ENCODE results near the gene TBC1D32. TPM values are rescaled to one million over a fixed set of nuclear protein-coding genes. Genes with fewer than 3 reads are reported as not detected.
"Not testable (repeated sequence)": the region's sequence is repeated elsewhere in the genome, so short reads cannot be mapped to it uniquely, and the experiment has no call there.

The TBC1D32 gene
- total RNA-seq, 1 experiment from 2014 or later, result 12.0 TPM

GRCh38 chr6:121382467-121383121 is 48.3 kb upstream of the TBC1D32 start:
- no peaks in the 10 kb centered on the region for H3F3A ChIP-seq (ENCODE audit: insufficient read depth, low read depth)
- H2AFZ ChIP-seq, result peak overlapping the region; percentile 62; the same call in 1 of the 2 replicates
- H4K20me1 ChIP-seq (ENCODE audit: insufficient read depth), result no peaks in the 10 kb centered on the region
- no peaks in the 10 kb centered on the region; the same call in 1 of the 2 replicates for H3K9me2 ChIP-seq (ENCODE audit: insufficient read depth)
- no TSS peak for BruUV-seq (replicated peaks)
- no peak overlapping the region for H3K4me3 ChIP-seq
- no peaks in the 10 kb centered on the region for H3K36me3 ChIP-seq (ENCODE audit: low read depth)
- no peaks in the 10 kb centered on the region for H3K79me2 ChIP-seq (ENCODE audit: low read depth)
- DNase-seq, result no peak
- no peak for TF ChIP-seq EZH2 (IDR thresholded peaks at IDR 0.05; ENCODE audit: low read depth)
- TF ChIP-seq, protein P1, sequence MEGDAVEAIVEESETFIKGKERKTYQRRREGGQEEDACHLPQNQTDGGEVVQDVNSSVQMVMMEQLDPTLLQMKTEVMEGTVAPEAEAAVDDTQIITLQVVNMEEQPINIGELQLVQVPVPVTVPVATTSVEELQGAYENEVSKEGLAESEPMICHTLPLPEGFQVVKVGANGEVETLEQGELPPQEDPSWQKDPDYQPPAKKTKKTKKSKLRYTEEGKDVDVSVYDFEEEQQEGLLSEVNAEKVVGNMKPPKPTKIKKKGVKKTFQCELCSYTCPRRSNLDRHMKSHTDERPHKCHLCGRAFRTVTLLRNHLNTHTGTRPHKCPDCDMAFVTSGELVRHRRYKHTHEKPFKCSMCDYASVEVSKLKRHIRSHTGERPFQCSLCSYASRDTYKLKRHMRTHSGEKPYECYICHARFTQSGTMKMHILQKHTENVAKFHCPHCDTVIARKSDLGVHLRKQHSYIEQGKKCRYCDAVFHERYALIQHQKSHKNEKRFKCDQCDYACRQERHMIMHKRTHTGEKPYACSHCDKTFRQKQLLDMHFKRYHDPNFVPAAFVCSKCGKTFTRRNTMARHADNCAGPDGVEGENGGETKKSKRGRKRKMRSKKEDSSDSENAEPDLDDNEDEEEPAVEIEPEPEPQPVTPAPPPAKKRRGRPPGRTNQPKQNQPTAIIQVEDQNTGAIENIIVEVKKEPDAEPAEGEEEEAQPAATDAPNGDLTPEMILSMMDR (conservative IDR thresholded peaks at IDR 0.05), result no peak
- H3K4me2 ChIP-seq, result no peak overlapping the region
- intact Hi-C loops (cut with micrococcal nuclease; ENCODE audit: unreplicated experiment), result no loop called here
- H3K27ac ChIP-seq, result no peak overlapping the region
- H3K9me3 ChIP-seq (ENCODE audit: insufficient read depth, low read depth), result no peaks in the 10 kb centered on the region
- H3K4me1 ChIP-seq (replicated peaks; ENCODE audit: insufficient read depth), result 0 out of 2 replicates have a peak, but pooled peaks cover 6% of the 10 kb centered on the region
- H3K27me3 ChIP-seq (ENCODE audit: insufficient read depth, low read depth), result no peaks in the 10 kb centered on the region
- ChIA-PET POLR2A (ENCODE audit: unreplicated experiment) (no interaction called here), CTCF (no interaction called here)

DNA sequence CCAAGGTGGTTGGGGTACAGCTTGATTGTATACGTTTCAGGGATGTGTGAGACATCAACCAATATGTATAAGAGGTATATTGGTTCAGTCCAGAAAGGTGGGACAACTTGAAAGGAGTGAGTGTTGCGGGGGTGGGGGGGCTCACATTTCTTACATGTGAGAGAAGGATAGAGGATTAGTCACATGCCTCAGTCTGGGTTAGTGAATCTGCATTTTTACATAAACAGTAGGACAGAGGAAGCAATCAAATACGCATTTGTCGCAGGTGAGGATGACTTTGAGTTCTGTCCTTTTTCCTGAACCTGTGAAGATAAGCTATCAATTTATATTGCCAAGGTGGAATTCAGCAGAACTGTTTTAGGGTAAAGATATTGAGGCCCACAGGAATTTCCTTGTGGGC is 42.1 kb upstream of the TBC1D32 start:
- Histone ChIP-seq H3K36me3 (ENCODE audit: low read depth) (no peaks in the 10 kb centered on the region), H3K27ac (no peak overlapping the region), H3K4me1 (replicated peaks; ENCODE audit: insufficient read depth) (no peaks in the 10 kb centered on the region), H3K9me2 (ENCODE audit: insufficient read depth) (no peaks in the 10 kb centered on the region), H3F3A (ENCODE audit: insufficient read depth, low read depth) (no peaks in the 10 kb centered on the region), H3K4me3 (no peak overlapping the region), H2AFZ (no peak overlapping the region; the same call in 1 of the 2 replicates), H3K4me2 (no peak overlapping the region), H3K79me2 (ENCODE audit: low read depth) (no peaks in the 10 kb centered on the region), H4K20me1 (ENCODE audit: insufficient read depth) (no peaks in the 10 kb centered on the region), H3K9me3 (ENCODE audit: insufficient read depth, low read depth) (peaks cover 7% of the 10 kb centered on the region; the same call in 1 of the 2 replicates), H3K27me3 (ENCODE audit: insufficient read depth, low read depth) (no peaks in the 10 kb centered on the region)
- intact Hi-C loops (cut with micrococcal nuclease; ENCODE audit: unreplicated experiment), result no loop called here
- ChIA-PET POLR2A (ENCODE audit: unreplicated experiment) (no interaction called here), CTCF (interaction anchor here (0.6 kb wide), 1 partner anchor 388 kb away, joined by 7 read pairs; no protein-coding TSS in a partner anchor)
- no peak for DNase-seq
- TF ChIP-seq, protein P1 (conservative IDR thresholded peaks at IDR 0.05), result no peak
- no peak for TF ChIP-seq EZH2 (IDR thresholded peaks at IDR 0.05; ENCODE audit: low read depth)
- BruUV-seq (replicated peaks), result no TSS peak

DNA sequence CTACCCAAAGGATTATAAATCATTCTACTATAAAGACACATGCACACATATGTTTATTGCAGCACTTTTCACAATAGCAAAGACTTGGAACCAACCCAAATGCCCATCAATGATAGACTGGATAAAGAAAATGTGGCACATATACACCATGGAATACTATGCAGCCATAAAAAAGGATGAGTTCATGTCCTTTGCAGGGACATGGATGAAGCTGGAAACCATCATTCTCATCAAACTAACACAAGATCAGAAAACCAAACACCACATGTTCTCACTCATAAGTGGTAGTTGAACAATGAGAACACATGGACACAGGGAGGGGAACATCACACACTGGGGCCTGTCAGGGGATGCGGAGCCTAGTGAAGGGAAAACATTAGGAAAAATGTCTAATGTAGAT is 39.9 kb upstream of the TBC1D32 start:
- POLR2A ChIA-PET (ENCODE audit: unreplicated experiment); H4K20me1 ChIP-seq (ENCODE audit: insufficient read depth); H3K4me2 ChIP-seq; CTCF ChIA-PET; H3K4me3 ChIP-seq; H3K9me3 ChIP-seq (ENCODE audit: insufficient read depth, low read depth); H3K9me2 ChIP-seq (ENCODE audit: insufficient read depth); H3K36me3 ChIP-seq (ENCODE audit: low read depth); H3K27me3 ChIP-seq (ENCODE audit: insufficient read depth, low read depth); H3K27ac ChIP-seq; BruUV-seq (replicated peaks); H3K4me1 ChIP-seq (replicated peaks; ENCODE audit: insufficient read depth); H3K79me2 ChIP-seq (ENCODE audit: low read depth); DNase-seq; H2AFZ ChIP-seq; intact Hi-C loops (cut with micrococcal nuclease; ENCODE audit: unreplicated experiment); H3F3A ChIP-seq (ENCODE audit: insufficient read depth, low read depth): not testable (repeated sequence)
